Loucy (cell line): ENCODE results near the gene FYB2.

Experiments
- H2AFZ ChIP-seq: fragments of 200-600 bp; sonication (generic); 2 replicates; pipeline ENCODE4 v1.6.0; 2016; ENCODE audit warnings: antibody characterized with exemption, mild to moderate bottlenecking, low read length, moderate library complexity
- H3F3A ChIP-seq: fragments of 200-600 bp; 2 replicates; pipeline ENCODE4 v1.6.0; 2016; ENCODE audit warnings: antibody characterized with exemption, low read depth, mild to moderate bottlenecking
- H3K27me3 ChIP-seq: fragments of 200-600 bp; sonication (generic); 2 replicates; pipeline ENCODE4 v1.6.1; 2014; ENCODE audit warnings: low read length, mild to moderate bottlenecking; ENCODE audit not compliant: insufficient read depth, poor library complexity, severe bottlenecking
- H3K36me3 ChIP-seq: fragments of 200-600 bp; sonication (generic); 2 replicates; pipeline ENCODE4 v1.6.1; 2016; ENCODE audit warnings: low read length; ENCODE audit not compliant: insufficient read depth
- H3K4me1 ChIP-seq: fragments of 200-600 bp; sonication (generic); 2 replicates; pipeline ENCODE4 v1.5.1; 2014; ENCODE audit warnings: low read length, mild to moderate bottlenecking; ENCODE audit not compliant: insufficient read depth, poor library complexity, severe bottlenecking
- H3K4me2 ChIP-seq: fragments of 200-600 bp; sonication (generic); 2 replicates; pipeline ENCODE4 v1.6.0; 2014; ENCODE audit warnings: antibody characterized with exemption, low read length, low read depth, mild to moderate bottlenecking; ENCODE audit not compliant: poor library complexity, severe bottlenecking
- H3K4me3 ChIP-seq: fragments of 200-600 bp; sonication (generic); 2 replicates; pipeline ENCODE4 v1.5.1; 2014; ENCODE audit warnings: low read length, mild to moderate bottlenecking, mixed read lengths; ENCODE audit not compliant: poor library complexity, severe bottlenecking
- H3K79me2 ChIP-seq: fragments of 200-600 bp; sonication (generic); 2 replicates; pipeline ENCODE4 v1.6.1; 2014; ENCODE audit warnings: low read length; ENCODE audit not compliant: insufficient read depth
- H3K9ac ChIP-seq: fragments of 200-600 bp; sonication (generic); 2 replicates; pipeline ENCODE4 v1.6.0; 2014; ENCODE audit warnings: mild to moderate bottlenecking, low read depth, low read length, moderate library complexity; ENCODE audit not compliant: poor library complexity, severe bottlenecking
- H3K9me2 ChIP-seq: fragments of 200-600 bp; sonication (generic); replicated peaks from 2 replicates; pipeline ENCODE4 v1.6.1; 2016; ENCODE audit warnings: low read depth, low read length, mixed read lengths
- H3K9me3 ChIP-seq: fragments of 200-600 bp; sonication (generic); 2 replicates; pipeline ENCODE4 v1.6.1; 2014; ENCODE audit warnings: mild to moderate bottlenecking, antibody characterized with exemption, low read length, low read depth; ENCODE audit not compliant: insufficient read depth
- H4K20me1 ChIP-seq: fragments of 200-600 bp; sonication (generic); 2 replicates; pipeline ENCODE4 v1.6.0; 2014; ENCODE audit warnings: antibody characterized with exemption, low read length, mild to moderate bottlenecking; ENCODE audit not compliant: insufficient read depth, poor library complexity, severe bottlenecking
- EZH2phosphoT487 ChIP-seq: fragments of 200-600 bp; IDR thresholded peaks from 2 replicates; pipeline ENCODE4 v1.6.1; 2018; ENCODE audit warnings: antibody characterized with exemption, mild to moderate bottlenecking, moderate library complexity, borderline replicate concordance
- TF ChIP-seq, protein P1 (sequence below): fragments of 200-600 bp; sonication (generic); conservative IDR thresholded peaks from 2 replicates; pipeline ENCODE4 v1.5.1; 2014; ENCODE audit warnings: mild to moderate bottlenecking, antibody characterized with exemption, low read length

The FYB2 gene

DNA sequence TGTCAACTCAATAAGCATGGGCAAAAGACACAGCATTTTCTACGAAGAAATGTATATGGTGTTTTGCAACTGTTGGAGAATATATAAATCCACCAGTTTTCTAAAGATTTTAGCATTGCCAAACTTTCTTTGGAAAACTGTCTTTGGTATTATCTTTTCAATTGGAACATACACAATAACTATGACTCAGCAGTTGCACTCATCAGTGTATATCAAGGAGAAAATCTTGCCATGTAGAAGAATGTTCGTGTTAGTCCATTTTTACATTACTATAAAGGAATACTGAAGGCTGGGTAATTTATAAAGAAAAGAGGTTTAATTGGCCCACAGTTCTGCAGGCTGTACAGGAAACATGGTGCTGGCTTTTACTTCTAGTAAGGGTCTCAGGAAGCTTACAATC, 133.0 kb downstream of the FYB2 start:
- H3K4me2 ChIP-seq: no peak overlapping the region
- no peak overlapping the region for H3K9ac ChIP-seq
- no peaks in the 10 kb centered on the region for H3K9me3 ChIP-seq
- H3K79me2 ChIP-seq: no peaks in the 10 kb centered on the region
- H3K9me2 ChIP-seq: no peaks in the 10 kb centered on the region
- no peaks in the 10 kb centered on the region for H3K27me3 ChIP-seq
- no peaks in the 10 kb centered on the region for H3K4me1 ChIP-seq
- TF ChIP-seq, protein P1, sequence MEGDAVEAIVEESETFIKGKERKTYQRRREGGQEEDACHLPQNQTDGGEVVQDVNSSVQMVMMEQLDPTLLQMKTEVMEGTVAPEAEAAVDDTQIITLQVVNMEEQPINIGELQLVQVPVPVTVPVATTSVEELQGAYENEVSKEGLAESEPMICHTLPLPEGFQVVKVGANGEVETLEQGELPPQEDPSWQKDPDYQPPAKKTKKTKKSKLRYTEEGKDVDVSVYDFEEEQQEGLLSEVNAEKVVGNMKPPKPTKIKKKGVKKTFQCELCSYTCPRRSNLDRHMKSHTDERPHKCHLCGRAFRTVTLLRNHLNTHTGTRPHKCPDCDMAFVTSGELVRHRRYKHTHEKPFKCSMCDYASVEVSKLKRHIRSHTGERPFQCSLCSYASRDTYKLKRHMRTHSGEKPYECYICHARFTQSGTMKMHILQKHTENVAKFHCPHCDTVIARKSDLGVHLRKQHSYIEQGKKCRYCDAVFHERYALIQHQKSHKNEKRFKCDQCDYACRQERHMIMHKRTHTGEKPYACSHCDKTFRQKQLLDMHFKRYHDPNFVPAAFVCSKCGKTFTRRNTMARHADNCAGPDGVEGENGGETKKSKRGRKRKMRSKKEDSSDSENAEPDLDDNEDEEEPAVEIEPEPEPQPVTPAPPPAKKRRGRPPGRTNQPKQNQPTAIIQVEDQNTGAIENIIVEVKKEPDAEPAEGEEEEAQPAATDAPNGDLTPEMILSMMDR: no peak
- no peak for TF ChIP-seq EZH2phosphoT487
- no peaks in the 10 kb centered on the region for H3K36me3 ChIP-seq
- H3F3A ChIP-seq: no peaks in the 10 kb centered on the region
- no peak overlapping the region for H2AFZ ChIP-seq
- H4K20me1 ChIP-seq: no peaks in the 10 kb centered on the region
- no peak overlapping the region for H3K4me3 ChIP-seq

DNA sequence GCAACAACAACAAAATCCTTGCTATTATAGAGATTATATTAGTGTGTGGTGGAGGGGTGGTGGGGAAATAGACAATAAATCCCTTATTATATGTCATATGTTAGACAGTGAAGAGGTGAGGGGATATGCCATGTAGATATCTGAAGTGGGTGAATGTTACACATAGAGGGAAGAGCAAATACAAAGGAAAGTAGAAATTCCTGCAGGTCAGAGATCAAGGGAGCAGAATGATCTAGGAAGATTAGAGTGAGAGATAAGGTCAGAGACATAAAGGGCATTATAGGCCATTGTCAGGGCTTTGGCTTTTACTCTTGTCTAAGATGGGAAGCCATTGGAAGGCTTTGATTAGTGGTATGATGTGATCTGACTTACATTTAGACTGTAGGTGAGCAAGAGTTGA, 135.6 kb downstream of the FYB2 start:
- no peaks in the 10 kb centered on the region for H3F3A ChIP-seq
- no peak for TF ChIP-seq EZH2phosphoT487
- TF ChIP-seq, protein P1: no peak
- no peaks in the 10 kb centered on the region for H3K36me3 ChIP-seq
- H3K4me2 ChIP-seq: no peak overlapping the region
- H3K27me3 ChIP-seq: no peaks in the 10 kb centered on the region
- H3K4me1 ChIP-seq: no peaks in the 10 kb centered on the region
- no peaks in the 10 kb centered on the region for H4K20me1 ChIP-seq
- no peak overlapping the region for H3K9ac ChIP-seq
- H3K4me3 ChIP-seq: no peak overlapping the region
- no peaks in the 10 kb centered on the region for H3K9me3 ChIP-seq
- H3K79me2 ChIP-seq: no peaks in the 10 kb centered on the region
- no peak overlapping the region for H2AFZ ChIP-seq
- H3K9me2 ChIP-seq: no peaks in the 10 kb centered on the region

DNA sequence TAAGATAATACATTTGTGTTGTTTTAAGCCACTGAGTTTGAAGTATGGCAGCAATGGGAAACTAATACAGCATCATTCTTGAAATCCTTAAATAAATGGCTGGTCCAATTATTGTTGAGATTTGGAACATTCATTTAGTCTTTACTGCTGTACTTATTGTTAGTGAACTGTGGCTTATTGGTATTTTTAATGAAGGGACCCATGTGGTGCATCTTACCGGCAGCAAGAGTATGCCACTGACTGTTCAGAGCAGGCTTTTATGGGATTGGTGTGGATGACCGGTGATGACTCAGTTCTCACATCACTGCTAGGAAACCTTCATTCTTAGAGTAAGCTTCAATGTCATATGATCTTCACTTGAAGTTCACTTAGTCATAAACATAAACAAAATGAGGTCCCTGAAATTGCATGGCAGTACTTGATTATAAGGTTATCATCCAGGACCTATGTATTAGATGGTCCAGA, 142.6 kb downstream of the FYB2 start:
- H3K36me3 ChIP-seq: no peaks in the 10 kb centered on the region
- no peaks in the 10 kb centered on the region for H3K4me1 ChIP-seq
- TF ChIP-seq, protein P1: no peak
- no peak for TF ChIP-seq EZH2phosphoT487
- no peak overlapping the region for H2AFZ ChIP-seq
- no peaks in the 10 kb centered on the region for H3F3A ChIP-seq
- no peaks in the 10 kb centered on the region for H3K9me3 ChIP-seq
- H4K20me1 ChIP-seq: no peaks in the 10 kb centered on the region
- no peak overlapping the region for H3K9ac ChIP-seq
- no peaks in the 10 kb centered on the region for H3K79me2 ChIP-seq
- H3K4me3 ChIP-seq: no peak overlapping the region
- no peaks in the 10 kb centered on the region for H3K27me3 ChIP-seq
- no peak overlapping the region for H3K4me2 ChIP-seq
- H3K9me2 ChIP-seq: no peaks in the 10 kb centered on the region
